ENCODE data around the gene TRMO.

DNA sequence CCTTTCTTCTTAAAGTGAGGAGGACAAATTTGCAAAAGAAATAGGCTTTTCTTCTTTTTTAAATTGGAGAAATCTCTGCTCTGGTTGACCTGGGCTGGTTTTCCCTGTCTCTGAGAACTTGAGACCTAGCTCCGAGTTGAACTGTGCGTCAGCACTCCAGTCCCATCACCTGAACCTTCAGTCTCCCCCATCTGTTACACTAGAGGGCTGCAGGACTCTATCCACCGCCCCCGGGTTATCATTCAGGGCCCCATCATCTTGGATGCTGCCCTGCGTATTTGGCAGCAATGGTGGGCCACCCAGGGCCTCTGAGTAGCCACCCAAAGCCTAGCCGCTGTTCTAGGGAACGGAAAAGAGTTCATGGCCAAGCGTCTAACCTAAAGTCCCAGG lies 66.8 kb downstream of the TRMO start:
- TF ChIP-seq, protein P1, sequence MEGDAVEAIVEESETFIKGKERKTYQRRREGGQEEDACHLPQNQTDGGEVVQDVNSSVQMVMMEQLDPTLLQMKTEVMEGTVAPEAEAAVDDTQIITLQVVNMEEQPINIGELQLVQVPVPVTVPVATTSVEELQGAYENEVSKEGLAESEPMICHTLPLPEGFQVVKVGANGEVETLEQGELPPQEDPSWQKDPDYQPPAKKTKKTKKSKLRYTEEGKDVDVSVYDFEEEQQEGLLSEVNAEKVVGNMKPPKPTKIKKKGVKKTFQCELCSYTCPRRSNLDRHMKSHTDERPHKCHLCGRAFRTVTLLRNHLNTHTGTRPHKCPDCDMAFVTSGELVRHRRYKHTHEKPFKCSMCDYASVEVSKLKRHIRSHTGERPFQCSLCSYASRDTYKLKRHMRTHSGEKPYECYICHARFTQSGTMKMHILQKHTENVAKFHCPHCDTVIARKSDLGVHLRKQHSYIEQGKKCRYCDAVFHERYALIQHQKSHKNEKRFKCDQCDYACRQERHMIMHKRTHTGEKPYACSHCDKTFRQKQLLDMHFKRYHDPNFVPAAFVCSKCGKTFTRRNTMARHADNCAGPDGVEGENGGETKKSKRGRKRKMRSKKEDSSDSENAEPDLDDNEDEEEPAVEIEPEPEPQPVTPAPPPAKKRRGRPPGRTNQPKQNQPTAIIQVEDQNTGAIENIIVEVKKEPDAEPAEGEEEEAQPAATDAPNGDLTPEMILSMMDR (IDR thresholded peaks at IDR 0.05 in 4 of 5, conservative IDR thresholded peaks at IDR 0.05 in 1 of 5): no peak
- TF ChIP-seq POLR2A (IDR thresholded peaks at IDR 0.05): no peak

Measured in gastrocnemius medialis (tissue), 4 donors.